Tibial artery (tissue), 4 donors: ENCODE data around the gene PTPRH.

Experiments
- DNase-seq, 2 donors: peaks; one replicate each; pipeline ENCODE4 v3.0.0-alpha.2; 2019
- H3K27ac ChIP-seq, 2 donors: fragments of 200-600 bp; sonication (generic) in 1 of 2; 1 replicate in 1 of 2; 2 replicates in 1 of 2; pipeline ENCODE4 v1.5.1; 2018 to 2019; ENCODE audit warnings: mild to moderate bottlenecking in 1 of 2
- H3K27me3 ChIP-seq, 2 donors: fragments of 200-600 bp; sonication (generic) in 1 of 2; one replicate each; pipeline versions ENCODE4 v1.5.1 to v1.6.0; 2016 to 2019
- H3K36me3 ChIP-seq, 3 donors: fragments of 200-600 bp; sonication (generic) in 2 of 3; one replicate each; pipeline ENCODE4 v1.5.1; 2016 to 2019; ENCODE audit warnings: mild to moderate bottlenecking in 2 of 3
- H3K4me1 ChIP-seq, 4 donors: fragments of 200-600 bp; sonication (generic) in 2 of 4; 1 replicate in 3 of 4; 2 replicates in 1 of 4; pipeline ENCODE4 v1.5.1; 2016 to 2019
- H3K4me3 ChIP-seq, 2 donors: fragments of 200-600 bp; sonication (generic) in 1 of 2; 1 replicate in 1 of 2; 2 replicates in 1 of 2; pipeline ENCODE4 v1.5.1; 2018 to 2019; ENCODE audit warnings: mild to moderate bottlenecking in 2 of 2
- H3K9me3 ChIP-seq, 3 donors: fragments of 200-600 bp; sonication (generic) in 1 of 3; one replicate each; pipeline ENCODE4 v1.5.1; 2016 to 2019
- CTCF ChIP-seq, 2 experiments: fragments of 200-600 bp in 1 of 2; fragments of 450-650 bp in 1 of 2; IDR thresholded peaks; one replicate each; pipeline ENCODE4 v1.5.1; 2017 to 2019; ENCODE audit warnings: antibody characterized with exemption in 2 of 2, mild to moderate bottlenecking in 1 of 2, moderate library complexity in 1 of 2
- intact Hi-C: fragments of 100-400 bp; cut with DNase I; formaldehyde crosslinking; loops from one replicate; pipeline ENCODE4 v1.15.0; 2023; ENCODE audit warnings: low total_unique reads

Gene PTPRH

DNA sequence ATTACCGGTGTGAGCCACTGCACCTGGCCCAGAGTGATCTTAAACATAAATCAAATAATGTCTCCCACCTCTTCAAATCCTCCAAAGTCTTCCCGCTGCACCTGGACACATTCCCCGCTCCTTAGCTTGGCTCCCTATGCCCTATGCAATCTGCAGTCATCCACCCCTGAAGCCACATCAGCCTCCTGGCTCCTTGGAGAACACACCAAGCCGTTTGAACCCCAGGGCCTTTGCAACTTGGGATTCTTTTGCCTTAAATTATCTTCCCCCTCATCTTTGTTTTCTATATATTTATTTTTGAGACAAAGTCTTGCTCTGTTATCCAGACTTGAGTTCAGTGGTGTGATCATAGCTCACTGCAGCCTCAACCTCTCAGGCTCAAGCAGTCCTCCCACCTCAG is 40.2 kb downstream of the PTPRH start:
- intact Hi-C loops, result no loop called here
- H3K4me3 ChIP-seq, result no peak overlapping the region

DNA sequence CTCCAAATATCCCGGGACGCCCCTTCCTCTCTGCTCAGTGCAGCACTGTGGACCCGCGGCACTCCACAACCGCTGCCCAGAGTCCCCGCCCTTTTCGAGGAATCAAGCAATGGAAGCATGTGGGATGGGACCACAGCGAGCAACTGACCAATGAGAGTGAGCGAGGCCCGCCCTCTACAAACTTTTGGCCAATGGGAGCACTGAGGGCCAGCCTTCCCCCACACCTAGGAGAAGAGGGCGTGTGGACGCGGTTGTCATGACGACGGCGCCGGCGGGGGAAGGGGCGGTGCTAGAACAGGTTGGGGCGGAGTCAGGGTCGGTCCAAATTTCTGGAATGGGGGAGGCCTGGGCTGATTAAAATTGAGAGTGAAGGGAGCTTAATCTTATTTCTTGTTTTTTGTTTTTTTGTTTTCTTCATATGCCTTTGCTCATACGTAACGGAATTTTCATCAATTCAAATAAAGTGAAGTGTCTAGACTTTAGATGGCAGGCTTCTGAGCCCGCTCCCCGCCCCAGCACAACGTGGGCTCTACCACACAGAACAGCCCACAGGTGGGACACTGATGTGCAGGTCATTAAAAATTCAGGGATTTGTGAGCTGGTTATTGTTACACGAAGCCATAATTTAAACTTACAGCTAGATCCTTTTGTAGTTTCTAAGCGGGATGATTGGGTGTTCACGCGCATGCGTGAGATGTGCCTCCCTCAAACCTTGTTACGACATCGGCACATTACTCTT is 42.6 kb downstream of the PTPRH start, which contains the start of gene DNAAF3:
Gene DNAAF3 (minus strand): TSS at position 84 of the 739 bp plus-strand sequence. CDS start 200 bp downstream, outside the sequence.
- H3K4me1 ChIP-seq, result peaks cover 0 to 9% (median 5%) of the 10 kb centered on the region in 4 donors
- no peak for TF ChIP-seq CTCF (IDR thresholded peaks at IDR 0.05)
- peaks cover 0 to 82% of the 10 kb centered on the region in 2 donors for H3K27me3 ChIP-seq
- peak within 1 kb of the TSS in 1 of 2 donors; percentile 37 for H3K4me3 ChIP-seq
- H3K36me3 ChIP-seq, result no peaks in the 10 kb centered on the region
- DNase-seq, result peak; percentile 78 to 82
- no peaks in the 10 kb centered on the region for H3K9me3 ChIP-seq
- intact Hi-C loops, result no loop called here
- no peak within 1 kb of the TSS for H3K27ac ChIP-seq

More for the DNA sequence above, 40.2 kb downstream of the PTPRH start:
- H3K9me3 ChIP-seq, result no peaks in the 10 kb centered on the region
- H3K27ac ChIP-seq, result no peak overlapping the region
- TF ChIP-seq CTCF (IDR thresholded peaks at IDR 0.05), result no peak
- no peaks in the 10 kb centered on the region for H3K36me3 ChIP-seq
- H3K4me1 ChIP-seq, result peaks cover 0 to 21% (median 13%) of the 10 kb centered on the region in 4 donors
- peaks cover 3 to 90% of the 10 kb centered on the region in 2 donors for H3K27me3 ChIP-seq
- no peak for DNase-seq

- intact Hi-C loops, result no loop called here
- Histone ChIP-seq H3K36me3 (no peaks in the 10 kb centered on the region), H3K9me3 (no peaks in the 10 kb centered on the region), H3K4me3 (peak overlapping the region in 1 of 2 donors; percentile 37), H3K27ac (no peak overlapping the region), H3K4me1 (peaks cover 0 to 9% (median 5%) of the 10 kb centered on the region in 4 donors), H3K27me3 (peaks cover 0 to 84% of the 10 kb centered on the region in 2 donors)
- no peak for TF ChIP-seq CTCF (IDR thresholded peaks at IDR 0.05)
- no peak for DNase-seq
Observed at GRCh38 chr19:55165952-55166529, 43.3 kb downstream of the PTPRH start.

DNA sequence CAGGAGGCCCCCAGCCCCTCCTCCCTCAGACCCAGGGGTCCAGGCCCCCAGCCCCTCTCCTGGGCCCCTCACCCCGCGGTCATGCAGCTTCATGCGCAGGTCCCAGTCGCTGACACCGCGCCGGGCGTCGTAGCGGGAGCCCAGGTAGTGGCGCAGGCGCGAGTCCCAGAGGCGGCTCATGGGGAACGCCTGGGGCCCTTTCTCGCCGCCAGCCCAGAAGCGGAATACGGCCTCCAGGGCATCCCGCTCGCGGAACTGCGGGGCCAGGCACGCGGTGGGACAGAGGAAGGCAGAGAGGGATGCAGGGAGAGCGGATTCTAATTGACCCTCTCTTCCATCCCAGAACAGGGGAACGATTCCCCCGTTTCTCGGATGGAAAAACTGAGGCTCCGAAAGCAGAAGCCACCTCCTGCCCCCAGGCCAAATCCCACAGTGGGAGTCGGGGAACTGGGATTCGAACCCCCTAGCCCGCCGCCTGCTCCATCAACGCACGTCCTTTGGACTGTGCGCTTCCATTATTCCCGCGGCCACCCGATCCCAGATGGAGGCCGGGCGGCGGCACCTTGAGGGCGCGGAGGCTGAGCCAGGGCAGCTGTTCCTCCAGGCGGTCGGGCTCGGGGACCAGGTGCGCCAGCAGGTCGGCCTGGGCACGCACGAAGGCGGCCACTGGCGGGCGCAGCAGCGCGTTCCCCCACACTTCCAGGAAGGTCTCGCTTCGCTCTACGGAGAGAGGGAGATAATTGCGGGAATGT is 47.6 kb downstream of the PTPRH start:
- DNase-seq, result no peak
- H3K9me3 ChIP-seq, result no peaks in the 10 kb centered on the region
- intact Hi-C loops, result no loop called here

More for the DNA sequence above, 47.6 kb downstream of the PTPRH start:
- H3K27ac ChIP-seq, result no peak overlapping the region
- TF ChIP-seq CTCF (IDR thresholded peaks at IDR 0.05), result no peak
- H3K4me3 ChIP-seq, result no peak overlapping the region
- H3K27me3 ChIP-seq, result peaks cover 0 to 90% of the 10 kb centered on the region in 2 donors
- H3K4me1 ChIP-seq, result peaks cover 0 to 13% (median 4%) of the 10 kb centered on the region in 4 donors
- no peaks in the 10 kb centered on the region for H3K36me3 ChIP-seq
